NB4 (cell line): Measurements from ENCODE around the gene ARHGAP22.

Experiments
- POLR2A ChIP-seq: IDR thresholded peaks from 2 replicates; pipeline ENCODE4 v1.6.1; 2011; ENCODE audit warnings: mild to moderate bottlenecking; ENCODE audit not compliant: insufficient read length; ENCODE audit errors: extremely low read depth
- TF ChIP-seq, protein P1 (sequence below): IDR thresholded peaks from one replicate; pipeline ENCODE4 v1.5.1; 2012; ENCODE audit warnings: low read depth, low read length

DNA sequence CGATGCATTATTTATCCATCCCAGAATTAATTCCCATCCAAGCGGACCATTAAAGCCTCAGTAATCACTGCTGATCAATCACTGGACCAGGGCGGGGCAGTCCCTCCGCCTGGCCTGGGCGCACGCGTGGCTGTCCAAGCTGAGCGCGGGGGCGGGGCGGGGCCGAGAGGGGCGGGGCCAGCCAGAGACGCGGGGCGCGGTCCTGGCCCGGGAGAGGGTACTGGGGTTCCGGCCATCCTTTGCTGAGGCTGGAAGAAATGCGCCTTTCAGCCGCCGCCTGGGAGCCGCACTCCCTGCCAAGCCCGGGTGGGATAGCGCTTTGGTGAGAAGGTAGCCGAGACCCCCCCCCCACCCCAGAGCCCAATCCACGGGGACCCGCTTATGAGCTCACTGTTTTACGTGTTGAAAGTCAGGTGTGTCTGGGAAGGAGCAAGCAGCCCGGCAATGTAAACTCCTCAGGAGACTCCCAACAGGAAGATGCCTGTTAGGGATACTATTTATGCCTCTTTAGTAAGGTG, at the start of gene ARHGAP22:
- TF ChIP-seq POLR2A, result no peak
- TF ChIP-seq, protein P1, sequence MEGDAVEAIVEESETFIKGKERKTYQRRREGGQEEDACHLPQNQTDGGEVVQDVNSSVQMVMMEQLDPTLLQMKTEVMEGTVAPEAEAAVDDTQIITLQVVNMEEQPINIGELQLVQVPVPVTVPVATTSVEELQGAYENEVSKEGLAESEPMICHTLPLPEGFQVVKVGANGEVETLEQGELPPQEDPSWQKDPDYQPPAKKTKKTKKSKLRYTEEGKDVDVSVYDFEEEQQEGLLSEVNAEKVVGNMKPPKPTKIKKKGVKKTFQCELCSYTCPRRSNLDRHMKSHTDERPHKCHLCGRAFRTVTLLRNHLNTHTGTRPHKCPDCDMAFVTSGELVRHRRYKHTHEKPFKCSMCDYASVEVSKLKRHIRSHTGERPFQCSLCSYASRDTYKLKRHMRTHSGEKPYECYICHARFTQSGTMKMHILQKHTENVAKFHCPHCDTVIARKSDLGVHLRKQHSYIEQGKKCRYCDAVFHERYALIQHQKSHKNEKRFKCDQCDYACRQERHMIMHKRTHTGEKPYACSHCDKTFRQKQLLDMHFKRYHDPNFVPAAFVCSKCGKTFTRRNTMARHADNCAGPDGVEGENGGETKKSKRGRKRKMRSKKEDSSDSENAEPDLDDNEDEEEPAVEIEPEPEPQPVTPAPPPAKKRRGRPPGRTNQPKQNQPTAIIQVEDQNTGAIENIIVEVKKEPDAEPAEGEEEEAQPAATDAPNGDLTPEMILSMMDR, result no peak
